GM12878 (cell line): ENCODE measurements around the gene LSMEM2. TPM values are rescaled to one million over a fixed set of nuclear protein-coding genes. Genes with fewer than 3 reads are reported as not detected.

Experiments used
- ATAC-seq: fragments of 200-7000 bp; cut with Tn5 transposase; 3 replicates; pipeline ENCODE4 v1.9.1; 2020; ENCODE audit warnings: mild to moderate bottlenecking, moderate library complexity
- BruUV-seq: library from RNA; stranded (reverse); fragments of 400-500 nt; replicated peaks from 2 replicates; lab custom pipeline; 2021; lab: Mats Ljungman, UMichigan
- CTCF ChIA-PET: fragments of 300-600 bp; sonication (Branson Sonifier 250); formaldehyde crosslinking; extraction: SDS; loops from one replicate; lab custom pipeline; 2021; ENCODE audit warnings: inconsistent platforms; lab: Yijun Ruan, JAX
- POLR2A ChIA-PET: fragments of 350-600 bp; formaldehyde crosslinking; extraction: SDS; loops from one replicate; lab custom pipeline; 2021; ENCODE audit warnings: inconsistent platforms; lab: Charles Lee
- RAD21 ChIA-PET: fragments of 300-600 bp; sonication (Branson Sonifier 250); formaldehyde crosslinking; loops from one replicate; lab custom pipeline; 2023; ENCODE audit warnings: antibody characterized with exemption; ENCODE audit not compliant: unreplicated experiment; lab: Charles Lee
- SMC1A ChIA-PET: fragments of 300-600 bp; sonication (Branson Sonifier 250); formaldehyde crosslinking; loops from one replicate; lab custom pipeline; 2023; ENCODE audit not compliant: unreplicated experiment, uncharacterized antibody; lab: Charles Lee
- DNase-seq: peaks from one replicate; pipeline ENCODE4 v3.0.0-alpha.2; 2011; ENCODE audit warnings: low read depth, low spot score
- FAIRE-seq: peaks from 3 replicates; lab custom pipeline; 2011; peaks lifted over from hg19 to GRCh38; lab: Jason Lieb, UNC
- H2AFZ ChIP-seq: 2 replicates; pipeline ENCODE4 v1.6.0; 2011; ENCODE audit warnings: low read depth, low read length, control low read depth; ENCODE audit not compliant: control insufficient read depth
- H3K27ac ChIP-seq: 2 replicates; pipeline ENCODE4 v1.5.1; 2011; ENCODE audit warnings: control low read depth; ENCODE audit not compliant: control insufficient read depth, insufficient read depth
- H3K27me3 ChIP-seq, 2 experiments: replicated peaks in 1 of 2; 2 replicates each; pipeline versions ENCODE4 v1.6.0 to v1.6.1; 2011; ENCODE audit warnings: low read length in 1 of 2; ENCODE audit not compliant: control insufficient read depth in 2 of 2, insufficient read depth in 2 of 2
- H3K36me3 ChIP-seq, 2 experiments: 2 replicates each; pipeline ENCODE4 v1.5.1; 2011; ENCODE audit warnings: low read length in 1 of 2; ENCODE audit not compliant: control insufficient read depth in 2 of 2, insufficient read depth in 2 of 2
- H3K4me1 ChIP-seq: 2 replicates; pipeline ENCODE4 v1.6.1; 2011; ENCODE audit warnings: mild to moderate bottlenecking, low read length, moderate library complexity, mixed read lengths; ENCODE audit not compliant: control insufficient read depth, insufficient read depth
- H3K4me2 ChIP-seq: 2 replicates; pipeline ENCODE4 v1.6.0; 2011; ENCODE audit warnings: control low read depth; ENCODE audit not compliant: control insufficient read depth, insufficient read depth
- H3K4me3 ChIP-seq: fragments of 200-600 bp; sonication (generic); 2 replicates; pipeline ENCODE4 v1.5.1; 2016
- H3K79me2 ChIP-seq: 2 replicates; pipeline ENCODE4 v1.6.0; 2011; ENCODE audit warnings: low read length; ENCODE audit not compliant: control insufficient read depth, insufficient read depth
- H3K9ac ChIP-seq: 2 replicates; pipeline ENCODE4 v1.8.0; 2011; ENCODE audit warnings: low read length, control low read depth, mixed read lengths; ENCODE audit not compliant: control insufficient read depth, insufficient read depth
- H3K9me3 ChIP-seq: replicated peaks from 3 replicates; pipeline ENCODE4 v1.5.1; 2011; ENCODE audit warnings: mild to moderate bottlenecking, low read length; ENCODE audit not compliant: control insufficient read depth, insufficient read depth
- H4K20me1 ChIP-seq: 2 replicates; pipeline ENCODE4 v1.6.0; 2011; ENCODE audit not compliant: control insufficient read depth, insufficient read depth
- CBX3 ChIP-seq: fragments of 200-600 bp; sonication (generic); IDR thresholded peaks from 2 replicates; pipeline ENCODE4 v1.6.1; 2016; ENCODE audit warnings: low read depth, borderline replicate concordance
- E2F8 ChIP-seq: fragments of 450-650 bp; IDR thresholded peaks from 2 replicates; pipeline ENCODE4 v1.6.1; 2018; ENCODE audit warnings: mild to moderate bottlenecking, low read depth, moderate library complexity; ENCODE audit not compliant: partially characterized antibody
- SMAD5 ChIP-seq: IDR thresholded peaks from 2 replicates; pipeline ENCODE4 v1.6.1; 2016; ENCODE audit warnings: antibody characterized with exemption, low read depth
- ZNF217 ChIP-seq: fragments of 450-650 bp; IDR thresholded peaks from 2 replicates; pipeline ENCODE4 v1.6.1; 2017; ENCODE audit warnings: antibody characterized with exemption, mild to moderate bottlenecking
- WGBS: methylation state at CpG from one replicate; pipeline ENCODE4 v1.1.6; 2016; ENCODE audit warnings: low lambda C conversion rate; ENCODE audit not compliant: insufficient replicate concordance, insufficient coverage; ENCODE audit errors: missing lambda C conversion rate; 5-methylcytosine and 5-hydroxymethylcytosine counted together
- in situ Hi-C: fragments of 300-500 bp; cut with MboI; formaldehyde crosslinking; loops from 9 replicates; pipeline ENCODE4 v1.14.3; 2018; ENCODE audit warnings: mixed read lengths
- intact Hi-C: fragments of 100-400 bp; cut with micrococcal nuclease; formaldehyde crosslinking; loops from one replicate; pipeline ENCODE4 v1.14.2; 2022; ENCODE audit not compliant: unreplicated experiment
- polyA plus RNA-seq, 11 experiments: library from polyadenylated mRNA; depleted of rRNA in 4 of 11; unstranded in 6 of 11; stranded (reverse) in 5 of 11; fragments of >200 nt; fragmentation: Nextera tagmentation in 4 of 11; fragmentation: Illumina TruSeq in 1 of 11; extraction: Ambion mirVana in 4 of 11; extraction: Trizol in 1 of 11; gene quantifications; 1 replicate in 1 of 11; 2 replicates in 10 of 11; pipeline versions ENCODE4 v1.2.1 to v1.2.3, GENCODE V29; 2011 to 2016; ENCODE audit warnings: inconsistent platforms in 2 of 11, missing spikeins in 2 of 11, low read depth in 1 of 11
- total RNA-seq, 4 experiments: library from RNA; depleted of rRNA in 3 of 4; stranded (reverse); fragments of >200 nt in 3 of 4; fragmentation: Illumina TruSeq in 1 of 4; extraction: Trizol in 1 of 4; gene quantifications; 2 replicates each; pipeline versions ENCODE4 v1.2.1 to v1.2.3, GENCODE V29; 2013 to 2021

The LSMEM2 gene
- total and polyA plus RNA-seq, 10 of the 15 experiments (the other 5 are each of a cell fraction or from before 2014, with no cell fraction given), result 0.17 TPM; not detected in 9

- 74% methylated on average over 12 of the region's 12 CpGs for WGBS
- Histone ChIP-seq H2AFZ (no peak overlapping the region), H3K36me3 (peaks cover 19 to 27% of the 10 kb centered on the region in 2 experiments), H4K20me1 (no peaks in the 10 kb centered on the region; the same call in 1 of the 2 replicates), H3K9me3 (no peaks in the 10 kb centered on the region), H3K79me2 (peaks cover 58% of the 10 kb centered on the region), H3K9ac (peak overlapping the region; percentile 15; the same call in 1 of the 2 replicates), H3K4me1 (peaks cover 10% of the 10 kb centered on the region; the same call in 1 of the 2 replicates), H3K27ac (no peak overlapping the region), H3K4me2 (peak overlapping the region; percentile 77), H3K4me3 (peak overlapping the region; percentile 28; the same call in 1 of the 2 replicates), H3K27me3 (no peaks in the 10 kb centered on the region)
- DNase-seq (no peak), ATAC-seq (no peak), FAIRE-seq (no peak)
- ChIA-PET CTCF (interaction anchor here (0.6 to 10.5 kb wide), 3 partner anchors 11 to 35 kb away, joined by 3 to 72 read pairs (median 5); partner anchors contain the start of genes HYAL2, HYAL3 and NAA80), SMC1A (interaction anchor here (1.5 kb wide), 1 partner anchor 13 kb away, joined by 3 read pairs; no protein-coding TSS in a partner anchor), POLR2A (interaction anchor here (1.0 to 1.7 kb wide), 3 partner anchors 11 to 27 kb away, joined by 3 to 5 read pairs (median 4); partner anchors contain the start of gene HYAL2), RAD21 (no interaction called here)
- TF ChIP-seq CBX3, result no peak
- no peak for TF ChIP-seq E2F8
- no peak for TF ChIP-seq SMAD5
- no peak for TF ChIP-seq ZNF217
- intact Hi-C loops (no loop called here), in situ Hi-C loops (loop anchor here (10.0 kb wide), 1 partner anchor 1061 kb away; the partner anchor contains the start of gene RBM15B)
- BruUV-seq, result no TSS peak
Observed at GRCh38 chr3:50333744-50334328, 54.9 kb downstream of the LSMEM2 start.
